K562 (cell line): ENCODE measurements around the gene COX4I2. TPM values are rescaled to one million over a fixed set of nuclear protein-coding genes. Genes with fewer than 3 reads are reported as not detected.

Experiments
- CXXC5 ChIP-seq: fragments of 250-450 bp; sonication (Bioruptor Pico); IDR thresholded peaks from 2 replicates; pipeline ENCODE4 v1.8.0; 2022; ENCODE audit warnings: inconsistent platforms, mild to moderate bottlenecking, moderate library complexity
- ERF ChIP-seq: fragments of 450-650 bp; formaldehyde crosslinking; IDR thresholded peaks from 2 replicates; pipeline ENCODE4 v1.4.0; 2020; ENCODE audit warnings: mild to moderate bottlenecking, mixed read lengths
- GABPA ChIP-seq: fragments of 200-800 bp; sonication (Bioruptor generic); conservative IDR thresholded peaks from 2 replicates; pipeline ENCODE4 v1.6.1; 2016; ENCODE audit warnings: low read depth, missing genetic modification characterization, missing compliant biosample characterization
- MBD2 ChIP-seq: sonication (generic); IDR thresholded peaks from 2 replicates; pipeline ENCODE4 v1.6.1; 2016; ENCODE audit warnings: low read depth, borderline replicate concordance
- MEF2D ChIP-seq: conservative IDR thresholded peaks from 2 replicates; pipeline ENCODE4 v1.6.1; 2016; ENCODE audit warnings: low read depth, missing genetic modification characterization, missing compliant biosample characterization
- SMARCA4 ChIP-seq: fragments of 450-650 bp; IDR thresholded peaks from 2 replicates; pipeline ENCODE4 v1.6.1; 2016
- SREBF2 ChIP-seq: sonication (generic); formaldehyde crosslinking; IDR thresholded peaks from 2 replicates; pipeline ENCODE4 v1.4.0; 2020; ENCODE audit warnings: mild to moderate bottlenecking, missing genetic modification reagents
- TAL1 ChIP-seq: fragments of 450-650 bp; IDR thresholded peaks from 2 replicates; pipeline ENCODE4 v1.6.1; 2016; ENCODE audit warnings: mild to moderate bottlenecking
- ZNF184 ChIP-seq: sonication (generic); formaldehyde crosslinking; IDR thresholded peaks from 2 replicates; pipeline ENCODE4 v1.5.0; 2020; ENCODE audit warnings: missing genetic modification reagents
- ZNF311 ChIP-seq: fragments of 250-450 bp; sonication (Bioruptor Pico); IDR thresholded peaks from 2 replicates; pipeline ENCODE4 v1.4.0; 2020; ENCODE audit warnings: mild to moderate bottlenecking, moderate library complexity
- ZNF551 ChIP-seq: fragments of 250-450 bp; sonication (Bioruptor Pico); IDR thresholded peaks from 2 replicates; pipeline ENCODE4 v1.5.0; 2021; ENCODE audit warnings: mild to moderate bottlenecking, moderate library complexity
- ZNF76 ChIP-seq: fragments of 250-450 bp; sonication (Bioruptor Pico); IDR thresholded peaks from 2 replicates; pipeline ENCODE4 v1.4.0; 2020; ENCODE audit warnings: mild to moderate bottlenecking, moderate library complexity, borderline replicate concordance
- ZNF79 ChIP-seq: fragments of 250-450 bp; sonication (Bioruptor Pico); IDR thresholded peaks from 2 replicates; pipeline ENCODE4 v1.4.0; 2020; ENCODE audit warnings: low read depth, mild to moderate bottlenecking, moderate library complexity
- polyA plus RNA-seq, 8 experiments: library from polyadenylated mRNA; depleted of rRNA in 4 of 8; stranded (reverse) in 5 of 8; unstranded in 3 of 8; fragments of >200 nt; fragmentation: Nextera tagmentation in 2 of 8; fragmentation: Illumina TruSeq in 1 of 8; extraction: Ambion mirVana in 2 of 8; extraction: Trizol in 1 of 8; gene quantifications; 2 replicates each; pipeline versions ENCODE4 v1.2.1 to v1.2.3, GENCODE V29; 2011 to 2014; ENCODE audit warnings: inconsistent platforms in 1 of 8, missing spikeins in 1 of 8
- total RNA-seq, 7 experiments: library from RNA; depleted of rRNA in 6 of 7; stranded (reverse); fragments of >200 nt in 6 of 7; fragmentation: Illumina TruSeq in 2 of 7; extraction: Trizol in 2 of 7; gene quantifications; 2 replicates each; pipeline versions ENCODE4 v1.2.1 to v1.2.3, GENCODE V29; 2011 to 2021; ENCODE audit warnings: low replicate concordance in 1 of 7
- TF ChIP-seq, protein P1 (sequence below), 2 experiments: fragments of 450-650 bp; conservative IDR thresholded peaks; 2 replicates each; pipeline ENCODE4 v1.6.1; 2017; ENCODE audit warnings: mild to moderate bottlenecking in 2 of 2, moderate library complexity in 2 of 2
- TF ChIP-seq, protein P2 (sequence below): fragments of 200-800 bp; sonication (Bioruptor generic); IDR thresholded peaks from 2 replicates; pipeline ENCODE4 v1.6.1; 2017; ENCODE audit warnings: missing genetic modification characterization, missing compliant biosample characterization
- TF ChIP-seq, protein P3 (sequence below): fragments of 250-450 bp; sonication (Bioruptor Pico); IDR thresholded peaks from 2 replicates; pipeline ENCODE4 v1.6.1; 2021; ENCODE audit warnings: mild to moderate bottlenecking
- TF ChIP-seq, protein P4 (sequence below): fragments of 450-650 bp; IDR thresholded peaks from 2 replicates; pipeline ENCODE4 v1.6.1; 2017; ENCODE audit warnings: antibody characterized with exemption, mild to moderate bottlenecking
- TF ChIP-seq, protein P5 (sequence below): fragments of 250-450 bp; sonication (Bioruptor Pico); IDR thresholded peaks from 2 replicates; pipeline ENCODE4 v1.8.0; 2021; ENCODE audit warnings: mild to moderate bottlenecking, moderate library complexity

Gene COX4I2
- total and polyA plus RNA-seq, 9 of the 15 experiments (the other 6 are each of a cell fraction or from before 2014, with no cell fraction given): not detected

DNA sequence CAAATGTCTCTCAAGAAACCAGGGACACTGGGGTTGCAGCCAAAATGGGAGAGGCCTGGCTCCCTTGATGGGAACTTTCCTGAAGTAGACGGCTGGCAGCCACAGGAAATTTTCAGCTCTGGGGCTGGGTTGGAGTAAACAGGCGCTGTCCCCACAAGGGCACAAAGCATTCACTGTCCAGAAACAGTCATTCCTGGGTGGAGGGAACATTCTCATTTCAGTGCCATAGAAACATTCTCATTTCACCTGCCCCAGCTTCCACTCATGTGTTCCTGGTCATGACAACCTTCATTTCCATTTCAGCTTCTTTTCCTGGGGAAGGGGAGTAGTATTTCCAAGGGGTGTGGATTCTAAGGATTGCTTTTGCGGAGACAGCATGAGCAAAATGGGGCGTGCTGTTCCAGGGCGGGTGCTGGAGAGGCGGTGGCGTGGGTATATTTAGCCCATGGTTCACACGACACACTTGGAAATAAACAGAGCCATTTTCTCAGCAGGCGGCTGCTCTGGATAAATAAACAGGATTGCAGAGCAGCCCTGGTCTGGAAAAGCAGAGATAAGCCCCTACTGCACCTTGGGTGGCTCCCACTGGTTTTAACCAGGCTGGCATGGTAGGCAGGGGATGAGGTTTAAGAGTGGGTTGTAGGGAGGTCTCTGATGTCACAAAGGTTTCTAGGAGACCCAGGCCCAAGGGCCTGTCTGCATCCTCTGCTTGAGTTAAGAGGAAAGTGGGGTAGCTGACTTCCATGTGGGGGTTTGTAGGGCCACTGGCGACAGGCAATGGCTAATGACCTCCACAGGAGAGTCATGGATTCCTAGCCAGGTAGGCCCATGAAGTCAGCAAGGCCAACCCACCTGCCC is 32.9 kb downstream of the COX4I2 start (continued):
- 0 out of 2 replicates have a peak, but pooled peaks have one; percentile 33 for TF ChIP-seq ZNF76 (CRISPR knock-in tag)
- TF ChIP-seq, protein P1, sequence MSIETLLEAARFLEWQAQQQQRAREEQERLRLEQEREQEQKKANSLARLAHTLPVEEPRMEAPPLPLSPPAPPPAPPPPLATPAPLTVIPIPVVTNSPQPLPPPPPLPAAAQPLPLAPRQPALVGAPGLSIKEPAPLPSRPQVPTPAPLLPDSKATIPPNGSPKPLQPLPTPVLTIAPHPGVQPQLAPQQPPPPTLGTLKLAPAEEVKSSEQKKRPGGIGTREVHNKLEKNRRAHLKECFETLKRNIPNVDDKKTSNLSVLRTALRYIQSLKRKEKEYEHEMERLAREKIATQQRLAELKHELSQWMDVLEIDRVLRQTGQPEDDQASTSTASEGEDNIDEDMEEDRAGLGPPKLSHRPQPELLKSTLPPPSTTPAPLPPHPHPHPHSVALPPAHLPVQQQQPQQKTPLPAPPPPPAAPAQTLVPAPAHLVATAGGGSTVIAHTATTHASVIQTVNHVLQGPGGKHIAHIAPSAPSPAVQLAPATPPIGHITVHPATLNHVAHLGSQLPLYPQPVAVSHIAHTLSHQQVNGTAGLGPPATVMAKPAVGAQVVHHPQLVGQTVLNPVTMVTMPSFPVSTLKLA (conservative IDR thresholded peaks at IDR 0.05): 0 out of 4 replicates have a peak, but pooled peaks of 1 of the 2 experiments have one; percentile 51
- TF ChIP-seq SREBF2 (CRISPR knock-in tag): no peak
- TF ChIP-seq, protein P2, sequence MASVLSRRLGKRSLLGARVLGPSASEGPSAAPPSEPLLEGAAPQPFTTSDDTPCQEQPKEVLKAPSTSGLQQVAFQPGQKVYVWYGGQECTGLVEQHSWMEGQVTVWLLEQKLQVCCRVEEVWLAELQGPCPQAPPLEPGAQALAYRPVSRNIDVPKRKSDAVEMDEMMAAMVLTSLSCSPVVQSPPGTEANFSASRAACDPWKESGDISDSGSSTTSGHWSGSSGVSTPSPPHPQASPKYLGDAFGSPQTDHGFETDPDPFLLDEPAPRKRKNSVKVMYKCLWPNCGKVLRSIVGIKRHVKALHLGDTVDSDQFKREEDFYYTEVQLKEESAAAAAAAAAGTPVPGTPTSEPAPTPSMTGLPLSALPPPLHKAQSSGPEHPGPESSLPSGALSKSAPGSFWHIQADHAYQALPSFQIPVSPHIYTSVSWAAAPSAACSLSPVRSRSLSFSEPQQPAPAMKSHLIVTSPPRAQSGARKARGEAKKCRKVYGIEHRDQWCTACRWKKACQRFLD (CRISPR knock-in tag): peak; percentile 85
- TF ChIP-seq TAL1: peak; percentile 73
- no peak for TF ChIP-seq ZNF184 (CRISPR knock-in tag)
- TF ChIP-seq ZNF551 (CRISPR knock-in tag): no peak
- TF ChIP-seq CXXC5 (CRISPR knock-in tag): peak; percentile 63; the same call in 1 of the 2 replicates
- no peak for TF ChIP-seq MBD2
- TF ChIP-seq ZNF311 (CRISPR knock-in tag): peak; percentile 80
- TF ChIP-seq, protein P3, sequence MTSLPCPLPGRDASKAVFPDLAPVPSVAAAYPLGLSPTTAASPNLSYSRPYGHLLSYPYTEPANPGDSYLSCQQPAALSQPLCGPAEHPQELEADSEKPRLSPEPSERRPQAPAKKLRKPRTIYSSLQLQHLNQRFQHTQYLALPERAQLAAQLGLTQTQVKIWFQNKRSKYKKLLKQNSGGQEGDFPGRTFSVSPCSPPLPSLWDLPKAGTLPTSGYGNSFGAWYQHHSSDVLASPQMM (CRISPR knock-in tag): no peak
- TF ChIP-seq, protein P4, sequence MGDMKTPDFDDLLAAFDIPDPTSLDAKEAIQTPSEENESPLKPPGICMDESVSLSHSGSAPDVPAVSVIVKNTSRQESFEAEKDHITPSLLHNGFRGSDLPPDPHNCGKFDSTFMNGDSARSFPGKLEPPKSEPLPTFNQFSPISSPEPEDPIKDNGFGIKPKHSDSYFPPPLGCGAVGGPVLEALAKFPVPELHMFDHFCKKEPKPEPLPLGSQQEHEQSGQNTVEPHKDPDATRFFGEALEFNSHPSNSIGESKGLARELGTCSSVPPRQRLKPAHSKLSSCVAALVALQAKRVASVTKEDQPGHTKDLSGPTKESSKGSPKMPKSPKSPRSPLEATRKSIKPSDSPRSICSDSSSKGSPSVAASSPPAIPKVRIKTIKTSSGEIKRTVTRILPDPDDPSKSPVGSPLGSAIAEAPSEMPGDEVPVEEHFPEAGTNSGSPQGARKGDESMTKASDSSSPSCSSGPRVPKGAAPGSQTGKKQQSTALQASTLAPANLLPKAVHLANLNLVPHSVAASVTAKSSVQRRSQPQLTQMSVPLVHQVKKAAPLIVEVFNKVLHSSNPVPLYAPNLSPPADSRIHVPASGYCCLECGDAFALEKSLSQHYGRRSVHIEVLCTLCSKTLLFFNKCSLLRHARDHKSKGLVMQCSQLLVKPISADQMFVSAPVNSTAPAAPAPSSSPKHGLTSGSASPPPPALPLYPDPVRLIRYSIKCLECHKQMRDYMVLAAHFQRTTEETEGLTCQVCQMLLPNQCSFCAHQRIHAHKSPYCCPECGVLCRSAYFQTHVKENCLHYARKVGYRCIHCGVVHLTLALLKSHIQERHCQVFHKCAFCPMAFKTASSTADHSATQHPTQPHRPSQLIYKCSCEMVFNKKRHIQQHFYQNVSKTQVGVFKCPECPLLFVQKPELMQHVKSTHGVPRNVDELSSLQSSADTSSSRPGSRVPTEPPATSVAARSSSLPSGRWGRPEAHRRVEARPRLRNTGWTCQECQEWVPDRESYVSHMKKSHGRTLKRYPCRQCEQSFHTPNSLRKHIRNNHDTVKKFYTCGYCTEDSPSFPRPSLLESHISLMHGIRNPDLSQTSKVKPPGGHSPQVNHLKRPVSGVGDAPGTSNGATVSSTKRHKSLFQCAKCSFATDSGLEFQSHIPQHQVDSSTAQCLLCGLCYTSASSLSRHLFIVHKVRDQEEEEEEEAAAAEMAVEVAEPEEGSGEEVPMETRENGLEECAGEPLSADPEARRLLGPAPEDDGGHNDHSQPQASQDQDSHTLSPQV: peak; percentile 90
- TF ChIP-seq ERF: 0 out of 2 replicates have a peak, but pooled peaks have one; percentile 18
- TF ChIP-seq SMARCA4: peak; percentile 44; the same call in 1 of the 2 replicates
- TF ChIP-seq ZNF79: 0 out of 2 replicates have a peak, but pooled peaks have one; percentile 46
- peak; percentile 21; the same call in 1 of the 2 replicates for TF ChIP-seq GABPA (tag)
- TF ChIP-seq, protein P5, sequence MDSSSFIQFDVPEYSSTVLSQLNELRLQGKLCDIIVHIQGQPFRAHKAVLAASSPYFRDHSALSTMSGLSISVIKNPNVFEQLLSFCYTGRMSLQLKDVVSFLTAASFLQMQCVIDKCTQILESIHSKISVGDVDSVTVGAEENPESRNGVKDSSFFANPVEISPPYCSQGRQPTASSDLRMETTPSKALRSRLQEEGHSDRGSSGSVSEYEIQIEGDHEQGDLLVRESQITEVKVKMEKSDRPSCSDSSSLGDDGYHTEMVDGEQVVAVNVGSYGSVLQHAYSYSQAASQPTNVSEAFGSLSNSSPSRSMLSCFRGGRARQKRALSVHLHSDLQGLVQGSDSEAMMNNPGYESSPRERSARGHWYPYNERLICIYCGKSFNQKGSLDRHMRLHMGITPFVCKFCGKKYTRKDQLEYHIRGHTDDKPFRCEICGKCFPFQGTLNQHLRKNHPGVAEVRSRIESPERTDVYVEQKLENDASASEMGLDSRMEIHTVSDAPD (CRISPR knock-in tag): peak; percentile 76; the same call in 1 of the 2 replicates
- TF ChIP-seq MEF2D (tag): 0 out of 2 replicates have a peak, but pooled peaks have one; percentile 58
